ENCODE measurements around the gene HIPK2.

- TF ChIP-seq ZNF70 (CRISPR knock-in tag; IDR thresholded peaks at IDR 0.05) (no peak), ESRRG (CRISPR knock-in tag; IDR thresholded peaks at IDR 0.05) (no peak), TSHZ2 (CRISPR knock-in tag; IDR thresholded peaks at IDR 0.05) (no peak), CREB5 (CRISPR knock-in tag; IDR thresholded peaks at IDR 0.05; ENCODE audit: low read depth) (no peak), PATZ1 (CRISPR knock-in tag; IDR thresholded peaks at IDR 0.05; ENCODE audit: borderline replicate concordance) (no peak), ZFP30 (CRISPR knock-in tag; IDR thresholded peaks at IDR 0.05) (no peak), CSDC2 (CRISPR knock-in tag; IDR thresholded peaks at IDR 0.05) (no peak), ARNTL (CRISPR knock-in tag; IDR thresholded peaks at IDR 0.05; ENCODE audit: borderline replicate concordance, low read depth) (no peak), PPARA (CRISPR knock-in tag; IDR thresholded peaks at IDR 0.05; ENCODE audit: borderline replicate concordance) (no peak), SNAI2 (CRISPR knock-in tag; IDR thresholded peaks at IDR 0.05) (no peak), ZFP3 (CRISPR knock-in tag; IDR thresholded peaks at IDR 0.05) (no peak), ZNF565 (CRISPR knock-in tag; conservative IDR thresholded peaks at IDR 0.05; ENCODE audit: low read depth) (no peak), ISL1 (CRISPR knock-in tag; IDR thresholded peaks at IDR 0.05) (no peak), TCF4 (CRISPR knock-in tag; IDR thresholded peaks at IDR 0.05; ENCODE audit: borderline replicate concordance) (no peak)
Measured at GRCh38 chr7:139725858-139726484, 51.8 kb downstream of the HIPK2 start.
